Lung (tissue), 12 donors: ENCODE measurements around the gene KCNJ6. TPM values are rescaled to one million over a fixed set of nuclear protein-coding genes. Genes with fewer than 3 reads are reported as not detected.

Experiments used
- ATAC-seq: fragments of 200-7000 bp; cut with Tn5 transposase; one replicate; pipeline ENCODE4 v1.9.1; 2020; ENCODE audit warnings: moderate number of reproducible peaks; ENCODE audit not compliant: insufficient read depth, low FRiP score
- DNase-seq, 3 donors: peaks; one replicate each; pipeline ENCODE4 v3.0.0-alpha.2; 2013 to 2017
- H3K27ac ChIP-seq, 2 donors: one replicate each; pipeline ENCODE4 v1.5.1; 2013; ENCODE audit warnings: mild to moderate bottlenecking in 2 of 2, moderate library complexity in 2 of 2, control low read depth in 1 of 2, inconsistent platforms in 1 of 2, low read depth in 1 of 2, low read length in 1 of 2
- H3K27me3 ChIP-seq, 3 donors: one replicate each; pipeline ENCODE4 v1.5.1; 2013; ENCODE audit warnings: low read length in 2 of 3; ENCODE audit not compliant: control insufficient read depth in 3 of 3, insufficient read depth in 3 of 3
- H3K36me3 ChIP-seq, 4 donors: one replicate each; pipeline ENCODE4 v1.5.1; 2013; ENCODE audit warnings: low read length in 4 of 4, mild to moderate bottlenecking in 1 of 4, moderate library complexity in 1 of 4; ENCODE audit not compliant: control insufficient read depth in 4 of 4, insufficient read depth in 4 of 4
- H3K4me1 ChIP-seq, 5 donors: one replicate each; pipeline ENCODE4 v1.5.1; 2013; ENCODE audit warnings: low read length in 5 of 5, mild to moderate bottlenecking in 2 of 5, moderate library complexity in 1 of 5; ENCODE audit not compliant: control insufficient read depth in 5 of 5, insufficient read depth in 5 of 5
- H3K4me3 ChIP-seq: one replicate; pipeline ENCODE4 v1.5.1; 2013; ENCODE audit warnings: mild to moderate bottlenecking, control low read depth, moderate library complexity
- H3K9ac ChIP-seq, 2 donors: one replicate each; pipeline ENCODE4 v1.5.1; 2013; ENCODE audit warnings: low read length in 2 of 2, control low read depth in 1 of 2; ENCODE audit not compliant: insufficient read depth in 1 of 2
- H3K9me3 ChIP-seq, 4 donors: one replicate each; pipeline ENCODE4 v1.5.1; 2013; ENCODE audit warnings: low read length in 3 of 4, mild to moderate bottlenecking in 1 of 4, moderate library complexity in 1 of 4; ENCODE audit not compliant: control insufficient read depth in 4 of 4, insufficient read depth in 3 of 4
- WGBS, 2 donors: extraction: QIAGEN DNeasy Blood & Tissue Kit; methylation state at CpG; one replicate each; pipeline ENCODE4 v1.1.7; 2013; 5-methylcytosine and 5-hydroxymethylcytosine counted together
- polyA plus RNA-seq, 2 donors: library from polyadenylated mRNA; stranded (reverse); fragments of 200-250 nt; gene quantifications; one replicate each; pipeline ENCODE4 v1.2.1, GENCODE V29; 2013
- total RNA-seq, 2 donors: library from RNA; depleted of rRNA in 1 of 2; stranded (reverse); fragments of >200 nt in 1 of 2; gene quantifications; one replicate each; pipeline ENCODE4 v1.2.1, GENCODE V29; 2014 to 2021
- TF ChIP-seq, protein P1 (sequence below): IDR thresholded peaks from 2 replicates; pipeline ENCODE4 v1.5.1; 2012; ENCODE audit warnings: mild to moderate bottlenecking; ENCODE audit errors: control extremely low read depth, extremely low read depth
- donor health status: control.
- donor health status: control.
- donor health status: Bipolar disorder and iron deficiency.
- donor health status: healthy.
- donor health status: DM: yes; HTN: yes; CAD: no.

The KCNJ6 gene
- total and polyA plus RNA-seq, 4 donors: 0.01 to 0.31 (median 0.03) TPM

GRCh38 chr21:37956772-37957171 is 40.5 kb upstream of the KCNJ6 start:
- TF ChIP-seq, protein P1, sequence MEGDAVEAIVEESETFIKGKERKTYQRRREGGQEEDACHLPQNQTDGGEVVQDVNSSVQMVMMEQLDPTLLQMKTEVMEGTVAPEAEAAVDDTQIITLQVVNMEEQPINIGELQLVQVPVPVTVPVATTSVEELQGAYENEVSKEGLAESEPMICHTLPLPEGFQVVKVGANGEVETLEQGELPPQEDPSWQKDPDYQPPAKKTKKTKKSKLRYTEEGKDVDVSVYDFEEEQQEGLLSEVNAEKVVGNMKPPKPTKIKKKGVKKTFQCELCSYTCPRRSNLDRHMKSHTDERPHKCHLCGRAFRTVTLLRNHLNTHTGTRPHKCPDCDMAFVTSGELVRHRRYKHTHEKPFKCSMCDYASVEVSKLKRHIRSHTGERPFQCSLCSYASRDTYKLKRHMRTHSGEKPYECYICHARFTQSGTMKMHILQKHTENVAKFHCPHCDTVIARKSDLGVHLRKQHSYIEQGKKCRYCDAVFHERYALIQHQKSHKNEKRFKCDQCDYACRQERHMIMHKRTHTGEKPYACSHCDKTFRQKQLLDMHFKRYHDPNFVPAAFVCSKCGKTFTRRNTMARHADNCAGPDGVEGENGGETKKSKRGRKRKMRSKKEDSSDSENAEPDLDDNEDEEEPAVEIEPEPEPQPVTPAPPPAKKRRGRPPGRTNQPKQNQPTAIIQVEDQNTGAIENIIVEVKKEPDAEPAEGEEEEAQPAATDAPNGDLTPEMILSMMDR: no peak
- H3K27ac ChIP-seq: no peak overlapping the region
- no peaks in the 10 kb centered on the region for H3K36me3 ChIP-seq
- DNase-seq: no peak
- H3K9ac ChIP-seq: no peak overlapping the region
- no peak overlapping the region for H3K4me3 ChIP-seq
- 74 to 85% methylated on average over 9 of the region's 9 CpGs for WGBS, 2 donors
- H3K9me3 ChIP-seq: no peaks in the 10 kb centered on the region
- no peaks in the 10 kb centered on the region for H3K4me1 ChIP-seq
- no peak for ATAC-seq
- H3K27me3 ChIP-seq: no peaks in the 10 kb centered on the region

DNA sequence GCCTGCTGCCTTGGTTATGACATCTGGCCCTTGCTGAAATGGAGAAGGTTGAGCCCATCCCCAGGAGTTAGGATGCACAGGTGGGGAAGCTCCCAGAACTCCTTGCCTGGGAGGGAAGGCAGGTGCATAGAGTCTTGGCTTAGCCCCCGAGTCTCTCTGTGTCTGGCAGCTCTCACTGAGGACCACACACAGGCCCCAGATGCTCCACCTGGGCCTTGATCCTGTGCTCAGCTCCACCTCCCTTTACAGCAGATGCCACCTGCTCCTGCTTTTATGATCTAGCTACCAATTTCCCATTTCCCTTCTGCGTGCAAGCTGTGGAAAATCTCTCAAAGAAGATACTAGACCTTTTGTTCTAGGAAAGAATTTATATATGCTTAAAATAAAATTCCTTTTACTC is 28.8 kb upstream of the KCNJ6 start:
- Histone ChIP-seq H3K27ac (no peak overlapping the region), H3K27me3 (peaks cover 0 to 5% (median 0%) of the 10 kb centered on the region in 3 donors), H3K4me1 (peaks cover 0 to 3% (median 0%) of the 10 kb centered on the region in 5 donors), H3K36me3 (no peaks in the 10 kb centered on the region), H3K4me3 (no peak overlapping the region), H3K9ac (no peak overlapping the region), H3K9me3 (peaks cover 0 to 6% (median 0%) of the 10 kb centered on the region in 4 donors)
- WGBS, 2 donors: 87 to 89% methylated on average over 2 of the region's 2 CpGs
- TF ChIP-seq, protein P1: no peak
- DNase-seq (no peak), ATAC-seq (no peak)

- 81 to 87% methylated on average over 5 of the region's 5 CpGs for WGBS, 2 donors
- Histone ChIP-seq H3K4me1 (peaks cover 0 to 3% (median 0%) of the 10 kb centered on the region in 5 donors), H3K27ac (no peak overlapping the region)
Measured at GRCh38 chr21:37944496-37944895, 28.2 kb upstream of the KCNJ6 start.

More at GRCh38 chr21:37944496-37944895, 28.2 kb upstream of the KCNJ6 start:
- H3K9me3 ChIP-seq: peaks cover 0 to 6% (median 0%) of the 10 kb centered on the region in 4 donors
- no peak for DNase-seq
- TF ChIP-seq, protein P1: no peak
- no peak overlapping the region for H3K4me3 ChIP-seq
- H3K9ac ChIP-seq: no peak overlapping the region
- no peaks in the 10 kb centered on the region for H3K36me3 ChIP-seq
- ATAC-seq: no peak
- peaks cover 0 to 5% (median 0%) of the 10 kb centered on the region in 3 donors for H3K27me3 ChIP-seq
